ENCODE data around the gene ZIC2.

DNA sequence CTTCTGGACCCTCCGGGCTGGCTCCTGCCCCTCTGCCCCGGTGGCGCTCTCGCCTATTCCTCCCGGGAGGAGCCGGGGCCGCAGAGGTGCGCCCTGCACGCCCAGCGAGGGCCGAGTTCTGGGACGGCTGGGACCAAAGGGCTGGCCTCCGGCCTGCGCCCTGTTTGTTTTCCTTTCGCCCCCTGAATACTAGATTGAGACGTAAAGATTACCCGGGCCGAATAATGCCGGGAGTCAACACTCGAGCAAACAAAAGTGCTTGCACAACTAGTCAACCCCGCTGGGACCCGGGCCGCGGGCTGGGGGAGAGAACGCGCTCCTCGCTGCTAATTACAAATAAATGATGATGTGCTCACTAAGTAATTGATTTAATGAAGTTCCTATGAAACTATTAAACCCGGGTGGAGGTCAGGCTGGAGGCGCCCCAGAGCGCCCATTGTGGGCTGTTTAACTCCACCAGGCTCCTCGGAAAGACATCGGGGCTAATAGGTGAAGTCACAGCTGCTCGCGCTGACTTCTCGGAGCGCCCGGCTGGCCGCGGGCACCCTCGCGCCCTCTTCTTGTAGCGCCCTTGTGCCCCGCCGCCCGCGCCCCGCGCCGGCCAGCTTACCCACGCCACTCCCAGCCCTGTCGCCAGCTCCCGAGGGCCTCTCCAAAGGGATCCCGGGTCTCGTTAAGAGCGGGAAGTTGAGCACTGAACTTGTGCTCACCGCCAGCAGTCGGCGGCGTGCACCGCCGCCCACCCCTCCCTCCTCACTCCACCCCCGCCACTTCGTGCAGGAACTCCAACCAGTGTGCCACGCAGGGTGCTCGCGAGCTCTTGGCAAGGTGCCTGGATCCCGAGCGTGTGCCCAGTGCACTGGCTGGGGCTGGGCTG is 24.9 kb upstream of the ZIC2 start:
- TF ChIP-seq, protein P1, sequence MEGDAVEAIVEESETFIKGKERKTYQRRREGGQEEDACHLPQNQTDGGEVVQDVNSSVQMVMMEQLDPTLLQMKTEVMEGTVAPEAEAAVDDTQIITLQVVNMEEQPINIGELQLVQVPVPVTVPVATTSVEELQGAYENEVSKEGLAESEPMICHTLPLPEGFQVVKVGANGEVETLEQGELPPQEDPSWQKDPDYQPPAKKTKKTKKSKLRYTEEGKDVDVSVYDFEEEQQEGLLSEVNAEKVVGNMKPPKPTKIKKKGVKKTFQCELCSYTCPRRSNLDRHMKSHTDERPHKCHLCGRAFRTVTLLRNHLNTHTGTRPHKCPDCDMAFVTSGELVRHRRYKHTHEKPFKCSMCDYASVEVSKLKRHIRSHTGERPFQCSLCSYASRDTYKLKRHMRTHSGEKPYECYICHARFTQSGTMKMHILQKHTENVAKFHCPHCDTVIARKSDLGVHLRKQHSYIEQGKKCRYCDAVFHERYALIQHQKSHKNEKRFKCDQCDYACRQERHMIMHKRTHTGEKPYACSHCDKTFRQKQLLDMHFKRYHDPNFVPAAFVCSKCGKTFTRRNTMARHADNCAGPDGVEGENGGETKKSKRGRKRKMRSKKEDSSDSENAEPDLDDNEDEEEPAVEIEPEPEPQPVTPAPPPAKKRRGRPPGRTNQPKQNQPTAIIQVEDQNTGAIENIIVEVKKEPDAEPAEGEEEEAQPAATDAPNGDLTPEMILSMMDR (IDR thresholded peaks at IDR 0.05): peak; percentile 5
- TF ChIP-seq EZH2 (IDR thresholded peaks at IDR 0.05): no peak
- peak; percentile 43 for TF ChIP-seq EZH2phosphoT487 (IDR thresholded peaks at IDR 0.05)

Measured in neural progenitor cell (in vitro differentiated cells).